HG02571 (cell line): Measurements from ENCODE around the gene SLC7A9.
"Not testable (repeated sequence)": the region's sequence is repeated elsewhere in the genome, so short reads cannot be mapped to it uniquely, and the experiment has no call there.

Experiments
- ATAC-seq: cut with Tn5 transposase; IDR thresholded peaks from one replicate; pipeline ENCODE4 v1.9.1; 2021; ENCODE audit warnings: mild to moderate bottlenecking, moderate library complexity; ENCODE audit not compliant: unreplicated experiment

The SLC7A9 gene

GRCh38 chr19:32808236-32808635 is 61.3 kb downstream of the SLC7A9 start:
- no peak for ATAC-seq

DNA sequence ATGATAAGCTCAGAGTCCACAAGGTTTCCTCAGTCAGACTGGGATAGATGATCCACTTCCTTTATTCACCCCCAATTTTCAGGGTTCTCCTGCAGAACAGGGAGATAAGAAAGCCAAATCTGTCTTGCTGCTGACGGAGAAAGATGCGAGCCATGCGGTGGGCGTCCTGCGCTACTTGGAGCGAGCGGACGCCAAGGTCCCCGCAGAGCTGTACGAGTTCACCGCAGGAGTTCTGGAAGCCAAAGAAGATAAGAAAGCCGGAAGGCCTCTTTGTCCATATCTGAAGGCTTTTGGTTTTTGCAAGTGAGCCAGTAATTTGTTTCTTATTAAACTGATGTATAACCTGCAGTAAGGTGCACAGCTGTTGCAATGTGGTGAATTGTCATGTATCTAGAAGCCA is 66.7 kb downstream of the SLC7A9 start:
- no peak for ATAC-seq

DNA sequence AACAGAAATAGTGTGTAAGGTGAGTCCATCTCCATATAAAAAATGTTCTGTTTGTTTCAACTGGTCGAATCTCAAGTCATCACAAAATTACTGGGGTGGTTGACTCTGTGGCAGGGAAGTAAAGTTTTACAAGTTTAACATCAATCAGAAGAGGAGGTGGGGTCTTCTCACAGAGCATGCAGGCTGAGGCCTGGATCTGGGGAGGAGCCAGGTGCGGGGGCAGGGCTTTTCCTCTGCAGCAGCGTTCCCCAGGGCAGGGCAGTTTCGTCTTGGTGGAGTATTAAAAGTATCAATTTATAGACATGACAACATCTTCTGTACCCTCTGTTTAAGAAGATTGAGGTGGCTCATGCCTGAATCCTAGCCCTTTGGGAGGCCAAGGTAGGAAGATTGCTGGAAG is 68.8 kb downstream of the SLC7A9 start:
- no peak for ATAC-seq

DNA sequence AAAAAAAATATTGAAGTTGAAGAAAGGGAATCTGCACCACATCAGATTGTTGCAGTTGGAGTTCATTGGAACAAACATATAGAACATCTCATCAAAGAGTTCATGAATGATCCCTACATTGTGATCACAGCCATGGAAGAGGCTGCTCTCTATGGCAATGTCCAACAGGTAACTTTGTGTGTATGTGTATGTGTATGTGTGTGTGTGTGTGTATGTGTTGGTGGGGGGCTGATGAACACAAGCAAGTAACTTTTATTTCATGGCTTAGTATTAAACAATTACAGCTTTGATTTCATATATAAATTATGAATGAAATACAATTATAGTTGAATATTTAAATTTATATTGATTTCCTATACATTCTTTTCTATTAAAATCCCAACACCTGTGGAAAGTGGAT is 69.4 kb downstream of the SLC7A9 start:
- ATAC-seq, result no peak

- no peak for ATAC-seq
These were observed 71.4 kb downstream of the SLC7A9 start for GRCh38 chr19:32798201-32798600.

- no peak for ATAC-seq
These were observed 80.1 kb downstream of the SLC7A9 start for GRCh38 chr19:32789429-32789828.

DNA sequence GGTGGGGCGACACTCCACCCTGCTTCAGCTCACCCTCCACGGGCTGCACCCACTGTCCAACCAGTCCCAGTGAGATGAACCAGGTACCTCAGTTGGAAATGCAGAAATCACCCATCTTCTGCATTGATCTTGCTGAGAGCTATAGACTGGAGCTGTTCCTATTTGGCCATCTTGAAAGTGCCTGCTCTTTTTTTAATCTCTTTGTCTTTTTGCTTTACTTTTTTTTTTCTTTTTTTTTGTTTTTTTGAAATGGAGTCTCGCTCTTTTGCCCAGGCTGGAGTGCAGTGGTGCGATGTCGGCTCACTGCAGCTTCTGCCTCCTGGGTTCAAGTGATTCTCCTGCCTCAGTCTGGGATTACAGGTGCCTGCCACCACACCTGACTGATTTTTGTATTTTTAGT is 81.7 kb downstream of the SLC7A9 start:
- ATAC-seq, result not testable (repeated sequence)

DNA sequence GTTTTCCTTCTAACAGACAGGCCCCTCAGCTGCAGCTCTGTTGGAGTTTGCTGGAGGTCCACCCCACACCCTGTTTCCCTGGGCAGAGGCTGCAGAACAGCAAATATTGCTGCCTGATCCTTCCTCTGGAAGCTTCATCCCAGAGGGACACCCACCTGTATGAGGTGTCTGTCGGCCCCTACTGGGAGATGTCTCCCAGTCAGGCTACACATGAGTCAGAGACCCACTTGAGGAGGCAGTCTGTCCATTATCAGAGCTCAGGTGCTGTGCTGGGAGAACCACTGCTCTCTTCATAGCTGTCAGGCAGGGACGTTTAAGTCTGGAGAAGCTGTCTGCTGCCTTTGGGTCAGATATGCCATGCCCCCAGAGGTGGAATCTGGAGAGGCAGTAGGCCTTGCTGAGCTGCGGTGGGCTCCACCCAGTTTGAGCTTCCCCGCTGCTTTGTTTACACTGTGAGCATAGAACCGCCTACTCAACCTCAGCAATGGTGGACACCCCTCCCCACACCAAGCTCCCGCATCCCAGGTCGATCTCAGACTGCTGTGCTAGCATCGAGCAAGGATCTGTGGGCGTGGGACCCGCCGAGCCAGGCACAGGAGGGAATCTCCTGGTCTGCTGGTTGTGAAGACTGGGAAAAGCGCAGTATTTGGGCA is 82.3 kb downstream of the SLC7A9 start:
- ATAC-seq, result not testable (repeated sequence)

DNA sequence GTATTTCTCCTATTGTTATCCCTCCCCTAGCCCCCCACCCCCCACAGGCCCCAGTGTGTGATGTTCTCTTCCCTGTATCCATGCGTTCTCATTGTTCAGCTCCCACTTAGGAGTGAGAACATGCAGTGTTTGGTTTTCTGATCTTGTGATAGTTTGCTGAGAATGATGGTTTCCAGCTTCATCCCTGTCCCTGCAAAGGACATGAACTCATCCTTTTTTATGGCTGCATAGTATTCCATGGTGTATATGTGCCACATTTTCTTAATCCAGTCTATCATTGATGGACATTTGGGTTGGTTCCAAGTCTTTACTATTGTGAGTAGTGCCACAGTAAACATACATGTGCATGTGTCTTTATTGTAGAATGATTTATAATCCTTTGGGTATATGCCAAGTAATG is 87.5 kb downstream of the SLC7A9 start:
- ATAC-seq, result not testable (repeated sequence)

DNA sequence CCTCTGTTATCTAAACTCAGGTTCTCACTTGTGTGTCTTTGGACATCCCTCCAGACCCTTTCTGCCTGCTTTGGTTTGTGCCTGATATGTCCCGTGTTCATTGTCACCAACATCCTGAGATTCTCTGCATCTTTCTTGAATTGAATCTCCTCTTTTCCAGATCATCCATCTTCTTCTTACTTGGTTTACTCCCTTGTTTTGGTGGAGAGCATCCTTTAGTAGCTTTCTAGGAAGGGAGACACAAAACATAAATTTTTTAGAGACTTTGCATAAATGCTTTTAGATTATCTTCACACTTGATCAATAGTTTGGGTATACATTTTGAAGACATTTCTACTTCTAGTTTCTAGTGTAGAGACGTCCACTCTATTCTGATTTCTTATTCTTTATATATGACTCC is 88.3 kb downstream of the SLC7A9 start:
- ATAC-seq, result no peak
